ENCODE measurements around the gene OXNAD1. TPM values are rescaled to one million over a fixed set of nuclear protein-coding genes. Genes with fewer than 3 reads are reported as not detected.

OXNAD1 gene
- total RNA-seq, 4 donors from 2014 or later: 11.4 to 14.9 (median 13.1) TPM

DNA sequence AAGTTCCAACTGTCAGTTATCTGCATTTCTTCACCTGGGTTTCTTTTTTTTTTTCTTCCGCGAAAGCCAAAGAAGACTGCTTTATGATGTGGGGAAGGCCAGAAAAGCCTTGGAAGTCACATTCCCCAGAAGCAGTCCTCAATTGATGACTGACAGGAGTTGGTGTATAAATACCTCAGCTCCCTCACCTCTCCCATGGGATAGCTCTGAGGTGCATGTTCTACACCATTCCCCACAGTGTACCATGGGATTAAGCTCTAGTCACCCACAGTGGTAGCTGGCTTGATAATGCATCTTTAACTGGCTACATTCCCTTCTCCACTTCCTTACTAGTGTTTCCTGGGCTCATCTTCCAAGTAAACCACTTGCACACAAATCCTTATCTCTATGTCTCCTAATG, 30.7 kb upstream of the OXNAD1 start:
- Histone ChIP-seq H3K27ac (no peak overlapping the region), H3K4me3 (no peak overlapping the region), H3K4me1 (peaks cover 0 to 11% (median 0%) of the 10 kb centered on the region in 4 donors), H3K36me3 (no peaks in the 10 kb centered on the region), H3K27me3 (no peaks in the 10 kb centered on the region), H3K9me3 (no peaks in the 10 kb centered on the region)
- WGBS, 2 donors: 96 to 100% methylated on average over 2 of the region's 2 CpGs
- TF ChIP-seq EP300 (IDR thresholded peaks at IDR 0.05) (no peak), POLR2A (IDR thresholded peaks at IDR 0.05) (no peak)
- TF ChIP-seq, protein P1, sequence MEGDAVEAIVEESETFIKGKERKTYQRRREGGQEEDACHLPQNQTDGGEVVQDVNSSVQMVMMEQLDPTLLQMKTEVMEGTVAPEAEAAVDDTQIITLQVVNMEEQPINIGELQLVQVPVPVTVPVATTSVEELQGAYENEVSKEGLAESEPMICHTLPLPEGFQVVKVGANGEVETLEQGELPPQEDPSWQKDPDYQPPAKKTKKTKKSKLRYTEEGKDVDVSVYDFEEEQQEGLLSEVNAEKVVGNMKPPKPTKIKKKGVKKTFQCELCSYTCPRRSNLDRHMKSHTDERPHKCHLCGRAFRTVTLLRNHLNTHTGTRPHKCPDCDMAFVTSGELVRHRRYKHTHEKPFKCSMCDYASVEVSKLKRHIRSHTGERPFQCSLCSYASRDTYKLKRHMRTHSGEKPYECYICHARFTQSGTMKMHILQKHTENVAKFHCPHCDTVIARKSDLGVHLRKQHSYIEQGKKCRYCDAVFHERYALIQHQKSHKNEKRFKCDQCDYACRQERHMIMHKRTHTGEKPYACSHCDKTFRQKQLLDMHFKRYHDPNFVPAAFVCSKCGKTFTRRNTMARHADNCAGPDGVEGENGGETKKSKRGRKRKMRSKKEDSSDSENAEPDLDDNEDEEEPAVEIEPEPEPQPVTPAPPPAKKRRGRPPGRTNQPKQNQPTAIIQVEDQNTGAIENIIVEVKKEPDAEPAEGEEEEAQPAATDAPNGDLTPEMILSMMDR (IDR thresholded peaks at IDR 0.05): no peak
- no peak for DNase-seq (ENCODE audit: low spot score in 2 of 2)

DNA sequence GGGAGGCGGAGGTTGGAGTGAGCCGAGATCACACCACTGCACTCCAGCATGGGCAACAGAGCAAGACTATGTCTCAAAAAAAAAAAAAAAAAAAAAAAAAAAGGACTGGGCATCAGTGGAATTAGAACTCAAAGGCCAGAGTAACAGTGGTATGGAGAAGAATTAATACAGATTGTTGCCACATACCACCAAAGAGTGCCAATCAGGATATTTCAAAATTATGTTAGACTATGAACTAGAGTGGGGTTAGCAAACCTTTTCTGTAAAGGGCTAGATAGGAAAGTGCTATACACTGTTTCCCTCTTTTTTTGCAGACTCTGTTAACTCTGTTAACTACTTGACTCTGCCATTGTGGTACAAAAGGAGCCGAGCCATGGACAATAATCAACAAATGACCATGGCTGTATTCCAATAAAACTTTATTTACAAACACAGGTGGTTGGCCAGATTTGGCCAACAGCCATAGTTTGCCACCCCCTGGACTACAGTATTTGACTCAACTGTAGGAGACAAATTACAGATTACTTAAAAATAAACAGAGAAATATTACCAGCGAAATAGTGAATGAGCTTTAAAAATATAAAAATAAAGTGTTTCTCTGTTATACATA, 28.9 kb upstream of the OXNAD1 start:
- no peaks in the 10 kb centered on the region for H3K27me3 ChIP-seq
- H3K4me1 ChIP-seq: peaks cover 0 to 25% (median 3%) of the 10 kb centered on the region in 4 donors
- H3K36me3 ChIP-seq: no peaks in the 10 kb centered on the region
- no peaks in the 10 kb centered on the region for H3K9me3 ChIP-seq
- TF ChIP-seq, protein P1 (IDR thresholded peaks at IDR 0.05): no peak
- TF ChIP-seq POLR2A (IDR thresholded peaks at IDR 0.05) (no peak), EP300 (IDR thresholded peaks at IDR 0.05) (no peak)
- no peak for DNase-seq (ENCODE audit: low spot score in 2 of 2)
- peak overlapping the region in 1 of 4 donors; percentile 22 for H3K27ac ChIP-seq
- H3K4me3 ChIP-seq: no peak overlapping the region
- WGBS, 2 donors: 80 to 82% methylated on average over 4 of the region's 4 CpGs

DNA sequence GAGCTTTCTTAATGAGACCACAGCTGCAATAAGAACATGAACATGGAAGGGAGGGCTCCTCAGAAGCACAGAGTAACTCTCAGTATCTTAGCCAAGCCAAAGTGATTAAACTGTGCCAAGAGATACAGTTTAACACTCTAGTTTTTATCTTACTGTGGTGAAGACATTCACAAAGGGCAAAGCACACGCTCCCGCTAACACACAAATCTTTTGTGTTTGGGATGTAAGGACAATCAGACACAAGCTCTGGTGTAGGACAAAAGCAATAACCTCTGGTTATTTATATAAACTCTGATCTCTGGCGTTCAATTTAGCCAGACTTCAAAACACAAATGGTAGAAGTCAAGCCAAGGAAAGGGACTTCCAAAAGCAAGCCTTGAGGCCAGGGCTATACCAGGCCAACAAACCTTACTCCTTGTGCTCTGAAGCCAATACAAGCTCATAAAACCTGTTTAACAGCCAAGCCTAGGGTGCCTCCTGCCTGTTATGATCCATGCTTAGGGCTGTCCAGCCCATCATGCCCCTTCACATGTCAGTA, 28.1 kb upstream of the OXNAD1 start:
- peaks cover 0 to 25% (median 3%) of the 10 kb centered on the region in 4 donors for H3K4me1 ChIP-seq
- TF ChIP-seq POLR2A (IDR thresholded peaks at IDR 0.05): no peak
- peak in 1 of 2 donors; percentile 41 for TF ChIP-seq EP300 (IDR thresholded peaks at IDR 0.05)
- WGBS, 2 donors: 18 to 39% methylated on average over 3 of the region's 3 CpGs
- H3K27ac ChIP-seq: peak overlapping the region in 2 of 4 donors; percentile 22 to 28
- no peak overlapping the region for H3K4me3 ChIP-seq
- no peaks in the 10 kb centered on the region for H3K36me3 ChIP-seq
- no peaks in the 10 kb centered on the region for H3K27me3 ChIP-seq
- no peak for DNase-seq (ENCODE audit: low spot score in 2 of 2)
- H3K9me3 ChIP-seq: no peaks in the 10 kb centered on the region

DNA sequence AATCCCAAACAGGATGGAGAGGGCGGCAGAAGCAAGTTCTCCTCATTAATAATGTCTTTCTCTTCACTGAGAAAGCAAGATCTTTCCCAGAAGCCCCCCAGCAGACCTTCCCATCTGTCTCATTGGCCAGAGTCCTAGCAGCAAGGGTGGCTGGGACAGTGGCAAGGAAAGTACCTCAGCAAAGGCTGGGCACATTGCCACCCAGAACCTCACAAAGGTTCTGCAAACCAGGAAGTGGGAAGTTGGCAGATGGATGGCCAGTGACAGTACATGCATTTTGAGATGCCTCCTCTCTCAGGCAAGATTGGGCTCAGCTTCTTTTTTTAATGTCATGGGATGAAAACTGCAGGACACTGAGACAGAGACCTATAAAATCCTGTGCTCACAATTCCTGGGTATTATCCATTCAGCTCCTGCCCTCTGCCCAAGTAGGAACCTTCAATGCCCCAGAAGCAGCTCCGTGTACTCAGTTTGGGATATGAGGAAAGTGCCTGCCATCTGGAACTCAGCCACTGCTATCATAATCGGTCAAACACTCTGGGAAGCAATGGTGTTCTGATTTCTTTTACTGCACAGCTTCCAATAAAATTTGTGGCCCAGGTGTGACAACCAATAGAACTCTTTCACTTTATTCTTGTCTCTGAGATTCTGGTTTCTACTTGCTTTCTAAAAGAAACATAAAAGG, 25.8 kb upstream of the OXNAD1 start:
- Histone ChIP-seq H3K4me3 (no peak overlapping the region), H3K9me3 (no peaks in the 10 kb centered on the region), H3K4me1 (peaks cover 0 to 27% (median 3%) of the 10 kb centered on the region in 4 donors), H3K27me3 (no peaks in the 10 kb centered on the region), H3K27ac (peak overlapping the region in 2 of 4 donors; percentile 54 to 65), H3K36me3 (no peaks in the 10 kb centered on the region)
- no peak for DNase-seq (ENCODE audit: low spot score in 2 of 2)
- 73 to 77% methylated on average over 3 of the region's 3 CpGs for WGBS, 2 donors
- TF ChIP-seq, protein P1 (IDR thresholded peaks at IDR 0.05): no peak
- TF ChIP-seq POLR2A (IDR thresholded peaks at IDR 0.05) (no peak), EP300 (IDR thresholded peaks at IDR 0.05) (no peak)

DNA sequence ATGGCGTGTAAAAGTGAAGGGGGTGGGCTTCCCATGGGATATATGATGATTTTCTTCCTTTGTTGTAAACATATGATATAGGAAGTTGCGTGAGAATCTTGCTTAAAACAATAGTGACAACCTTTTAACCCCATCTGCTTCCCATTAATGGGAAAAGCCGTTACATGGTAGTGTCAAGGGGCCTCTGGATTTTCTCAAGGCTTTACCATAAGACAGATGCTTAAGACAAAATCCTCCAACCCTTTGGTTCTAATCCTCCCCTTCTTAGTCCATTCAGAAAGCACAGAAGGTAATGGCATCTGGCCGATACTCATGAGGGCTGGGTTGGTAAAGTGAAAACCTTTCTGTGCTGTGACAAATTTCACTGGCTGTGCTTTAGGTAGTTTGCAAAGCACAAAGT, 25.2 kb upstream of the OXNAD1 start:
- H3K36me3 ChIP-seq: no peaks in the 10 kb centered on the region
- H3K4me3 ChIP-seq: no peak overlapping the region
- TF ChIP-seq, protein P1 (IDR thresholded peaks at IDR 0.05): no peak
- TF ChIP-seq POLR2A (IDR thresholded peaks at IDR 0.05) (no peak), EP300 (IDR thresholded peaks at IDR 0.05) (no peak)
- 75% methylated on average over 4 of the region's 4 CpGs for WGBS, 2 donors
- H3K27me3 ChIP-seq: no peaks in the 10 kb centered on the region
- peak overlapping the region in 2 of 4 donors; percentile 54 to 65 for H3K27ac ChIP-seq
- H3K4me1 ChIP-seq: peaks cover 0 to 29% (median 3%) of the 10 kb centered on the region in 4 donors
- H3K9me3 ChIP-seq: no peaks in the 10 kb centered on the region
- DNase-seq (ENCODE audit: low spot score in 2 of 2): no peak
